ENCODE measurements around the gene SLC25A36.

Gene SLC25A36, protein sequence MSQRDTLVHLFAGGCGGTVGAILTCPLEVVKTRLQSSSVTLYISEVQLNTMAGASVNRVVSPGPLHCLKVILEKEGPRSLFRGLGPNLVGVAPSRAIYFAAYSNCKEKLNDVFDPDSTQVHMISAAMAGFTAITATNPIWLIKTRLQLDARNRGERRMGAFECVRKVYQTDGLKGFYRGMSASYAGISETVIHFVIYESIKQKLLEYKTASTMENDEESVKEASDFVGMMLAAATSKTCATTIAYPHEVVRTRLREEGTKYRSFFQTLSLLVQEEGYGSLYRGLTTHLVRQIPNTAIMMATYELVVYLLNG

DNA sequence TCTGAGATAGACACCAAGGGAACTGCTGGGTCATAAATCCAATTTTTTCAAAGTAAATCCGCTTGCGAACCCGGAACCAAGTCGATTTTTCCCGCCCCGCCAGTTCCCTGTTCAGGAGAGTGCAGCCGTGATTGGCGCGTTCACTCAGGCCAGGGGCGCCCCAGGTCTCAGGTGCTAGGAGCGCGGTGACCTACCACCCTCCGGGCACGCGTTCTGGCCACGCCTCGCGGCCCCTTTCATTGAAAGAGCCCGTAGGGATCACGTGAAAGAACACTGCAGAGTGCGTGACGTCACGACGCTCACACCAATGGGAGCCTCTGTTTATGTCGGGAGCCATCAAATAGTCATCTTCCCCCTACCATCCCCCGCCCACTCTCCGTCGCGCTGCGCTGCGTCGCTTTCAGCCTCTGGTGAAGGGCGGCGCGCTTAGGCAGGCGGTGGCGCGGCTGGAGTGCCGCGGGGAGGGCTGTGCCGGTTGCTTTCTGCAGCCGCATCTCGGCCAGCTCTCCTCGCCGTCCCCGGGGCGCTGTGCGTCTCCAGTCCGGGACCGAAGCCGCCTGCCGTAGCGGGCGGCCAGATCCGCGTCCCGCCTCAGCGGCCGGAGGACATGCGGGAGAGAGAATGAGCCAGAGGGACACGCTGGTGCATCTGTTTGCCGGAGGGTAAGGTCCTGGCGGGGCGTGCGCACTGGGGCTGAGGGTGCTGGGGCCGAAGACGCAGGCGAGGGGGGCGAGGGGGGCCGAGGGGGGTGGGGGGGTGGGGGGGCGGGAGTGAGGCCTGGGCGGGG is at the start of gene SLC25A36:
Gene SLC25A36 (plus strand): TSS at position 403 of the 787 bp plus-strand sequence. CDS start 219 bp downstream, at position 622.
- DNase-seq = peak; percentile 97

DNA sequence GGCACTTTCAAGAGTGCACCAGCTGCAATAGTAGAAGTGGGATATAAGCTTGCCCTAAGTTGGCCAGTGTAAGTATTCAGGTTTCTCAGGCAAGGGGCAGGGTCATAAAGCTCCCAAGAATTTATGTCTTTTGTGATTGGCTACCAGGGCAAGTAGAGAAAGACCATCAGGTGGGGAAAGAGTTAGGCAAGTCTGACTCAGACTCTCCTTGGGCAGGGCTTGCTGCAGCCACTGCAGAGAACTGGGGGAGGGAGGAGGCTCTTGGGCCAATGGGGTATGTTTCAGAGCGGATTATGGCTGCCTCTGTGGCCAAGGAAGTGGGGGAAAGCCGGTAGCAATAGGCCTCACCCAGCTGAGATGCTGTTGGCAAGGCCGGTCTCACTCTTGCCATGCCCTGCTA is 44.6 kb upstream of the SLC25A36 start:
- DNase-seq = no peak

DNA sequence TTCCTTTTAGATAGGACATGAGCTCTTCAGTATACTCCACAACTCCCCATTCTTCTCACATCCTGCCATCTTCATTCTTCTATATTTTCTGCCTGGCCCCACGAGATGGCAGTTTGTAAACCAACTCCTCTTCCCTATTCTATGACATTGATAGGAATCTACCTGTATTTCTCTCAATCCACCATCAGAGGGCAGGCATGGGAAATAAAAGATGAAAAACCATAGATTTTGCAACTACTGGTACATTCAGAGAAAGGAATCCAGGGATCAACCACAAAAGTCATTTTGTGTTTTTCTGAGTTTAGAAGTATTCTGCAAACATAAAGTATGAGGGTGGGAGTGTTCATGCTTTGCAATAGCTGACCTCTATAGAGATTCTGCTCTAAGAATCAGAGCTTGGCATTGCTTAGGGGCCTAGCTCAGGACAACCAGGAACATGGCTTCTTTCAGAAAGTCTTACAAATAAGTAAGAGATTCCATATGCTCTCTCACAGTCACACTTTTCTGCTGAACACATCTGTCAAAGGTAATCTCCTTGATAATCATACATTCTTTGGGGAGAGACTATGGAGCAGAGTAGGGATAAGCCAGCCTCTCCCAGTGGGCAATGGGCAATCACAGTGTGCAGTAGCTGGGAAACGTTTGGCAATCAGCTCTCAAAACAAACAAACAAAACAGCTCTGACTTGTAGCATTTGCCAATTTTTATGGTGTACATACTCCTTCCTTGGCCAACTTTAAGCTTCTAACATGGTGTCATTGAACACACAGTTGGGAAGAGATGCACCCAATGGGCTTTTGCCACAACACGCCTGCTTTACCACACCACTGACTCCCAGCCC is 43.1 kb upstream of the SLC25A36 start:
- peak; percentile 50 for DNase-seq

DNA sequence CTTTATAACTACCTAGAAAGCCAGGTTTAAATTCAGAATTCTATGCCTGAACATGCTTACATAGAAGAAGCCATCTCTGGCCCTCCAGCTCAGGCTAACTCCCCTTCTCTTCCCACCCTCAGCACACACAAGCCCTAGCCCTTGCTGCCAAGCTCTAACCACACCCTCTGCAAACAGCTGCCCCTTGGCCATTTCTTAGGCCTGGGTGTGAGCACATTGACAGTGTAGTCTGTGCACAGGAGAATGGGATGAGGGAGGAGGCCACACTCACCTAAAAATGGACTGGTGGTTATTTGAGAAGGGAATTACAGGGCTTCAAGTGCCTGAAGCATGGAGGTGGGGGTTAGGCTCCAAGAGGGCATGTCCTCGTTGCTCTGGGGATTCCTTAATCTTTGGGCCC is 42.3 kb upstream of the SLC25A36 start:
- DNase-seq = no peak

DNA sequence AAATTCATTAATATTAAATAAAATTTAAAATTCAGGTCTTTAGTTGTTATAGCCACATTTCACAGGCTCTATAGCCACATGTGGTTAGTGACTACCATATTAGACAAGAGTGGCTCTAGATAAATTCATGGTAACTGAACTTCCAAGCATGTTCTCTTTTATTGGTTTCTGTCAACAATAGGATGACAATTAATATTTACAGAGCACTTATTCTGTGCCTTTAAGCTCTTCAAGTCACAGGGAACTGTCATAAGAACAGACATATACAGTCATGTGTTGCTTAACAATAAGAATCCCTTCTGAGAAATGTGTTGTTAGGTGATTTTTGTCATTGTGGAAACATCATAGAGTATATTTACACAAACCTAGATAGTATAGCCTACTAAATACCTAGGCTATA is 38.8 kb upstream of the SLC25A36 start:
- DNase-seq = no peak

DNA sequence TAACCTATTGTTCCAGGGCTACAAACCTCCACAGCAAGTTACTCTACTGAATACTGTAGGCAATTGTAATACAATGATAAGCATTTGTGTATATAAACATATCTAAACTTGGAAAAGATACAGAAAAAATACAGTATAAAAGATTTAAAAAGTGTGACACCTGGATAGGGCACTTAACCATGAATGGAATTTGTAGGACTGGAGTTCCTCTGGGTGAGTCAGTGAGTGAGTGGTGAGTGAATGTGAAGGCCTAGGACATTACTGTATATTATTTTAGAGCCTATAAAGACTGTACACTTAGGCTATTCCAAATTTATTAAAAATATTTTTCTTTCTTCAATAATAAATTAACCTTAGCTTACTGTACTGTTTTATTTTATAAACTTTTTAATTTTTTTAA is 38.4 kb upstream of the SLC25A36 start:
- DNase-seq = no peak

DNA sequence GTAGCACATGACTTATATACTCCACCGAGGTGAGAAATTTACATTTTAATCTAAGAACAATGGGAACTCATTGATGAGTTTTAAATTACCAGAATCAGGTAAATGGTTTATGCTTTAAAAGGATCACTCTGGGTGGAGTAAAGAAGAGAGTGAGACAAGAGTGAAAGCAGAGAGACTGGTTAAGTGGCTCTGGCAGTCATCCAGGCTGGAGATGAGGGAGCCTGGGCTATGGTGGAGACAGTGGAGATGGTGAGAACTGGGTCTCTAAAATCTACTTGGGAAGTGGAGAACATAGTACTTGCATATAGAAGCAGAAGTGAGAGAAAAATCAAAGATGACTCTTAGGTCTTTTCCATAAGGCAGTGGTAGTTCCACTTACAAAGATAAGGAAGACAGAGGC is 37.1 kb upstream of the SLC25A36 start:
- no peak for DNase-seq

DNA sequence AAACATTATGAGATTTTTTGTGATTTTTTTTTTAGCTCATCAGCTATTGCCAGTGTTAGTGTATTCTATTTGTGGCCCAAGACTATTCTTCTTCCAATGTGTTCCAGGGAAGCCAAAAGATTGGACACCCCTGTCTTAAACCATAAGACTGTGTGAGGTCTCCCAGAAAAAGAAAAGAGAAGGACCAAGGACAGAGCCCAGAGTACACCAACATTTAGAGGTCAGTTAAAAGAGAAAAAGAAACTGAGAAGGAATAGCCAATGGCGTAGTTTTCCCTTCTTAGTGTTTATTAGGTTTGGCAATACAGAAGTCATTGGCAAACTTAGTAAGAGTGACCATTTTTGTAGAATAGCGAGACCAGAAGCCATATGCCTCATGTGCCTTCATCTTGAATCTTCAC is 36.1 kb upstream of the SLC25A36 start:
- no peak for DNase-seq

DNA sequence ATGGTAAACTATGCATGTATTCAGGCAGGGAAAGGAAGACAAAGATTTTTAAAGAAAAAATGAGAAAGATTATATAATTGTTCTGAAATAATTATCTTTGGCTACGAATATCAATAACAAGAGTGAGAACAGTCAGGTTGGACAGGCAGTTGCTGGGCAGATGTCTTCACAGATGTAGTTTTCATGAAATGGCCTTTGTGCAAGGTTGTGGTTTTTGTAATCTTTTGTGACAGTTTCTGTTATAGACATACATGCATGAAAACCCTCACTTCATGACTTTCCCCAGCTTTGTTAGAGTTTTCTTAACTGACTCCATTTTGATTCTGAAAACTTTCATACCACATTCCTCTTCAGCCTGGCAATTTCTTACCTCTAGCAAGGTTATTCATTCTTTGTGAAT is 34.9 kb upstream of the SLC25A36 start:
- DNase-seq = no peak

DNA sequence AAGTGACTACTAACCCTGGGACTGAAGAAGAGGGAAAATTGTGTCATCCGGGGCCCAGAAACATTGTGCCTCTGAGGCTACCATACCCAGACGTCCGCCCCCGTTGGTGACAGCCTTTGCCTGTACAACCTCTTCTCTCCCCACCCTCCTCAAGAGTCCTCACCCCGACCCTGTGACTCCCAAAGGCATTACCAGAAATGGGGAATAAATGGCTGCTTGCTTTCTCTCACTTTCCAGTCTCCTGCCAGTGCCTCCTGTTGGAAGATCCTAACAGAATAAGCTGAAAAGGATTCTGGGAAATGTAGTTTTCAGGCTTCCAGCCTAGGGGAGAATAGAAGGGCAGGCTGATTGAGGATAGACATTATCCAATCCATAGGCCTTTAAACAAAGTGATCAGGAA is 30.8 kb upstream of the SLC25A36 start:
- DNase-seq = peak; percentile 16

DNA sequence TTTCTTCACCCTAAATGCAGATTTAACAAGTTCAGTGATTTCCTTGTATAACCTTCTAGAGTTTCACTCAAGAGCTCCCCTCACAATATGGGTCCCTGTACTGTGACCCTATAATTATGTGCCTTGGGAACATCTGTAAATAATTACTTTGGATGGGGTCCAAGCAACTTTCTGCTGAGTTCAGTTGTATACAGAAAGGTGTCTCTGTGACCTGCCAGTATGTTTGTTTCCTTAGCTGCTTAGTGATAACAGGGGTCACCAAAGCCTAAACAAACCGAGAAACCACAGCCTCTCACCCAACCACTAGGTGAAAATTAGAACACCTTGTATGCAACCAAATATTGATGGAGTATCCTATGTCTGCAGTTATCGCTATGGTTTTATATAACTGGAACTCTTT is 29.8 kb upstream of the SLC25A36 start:
- DNase-seq = no peak

DNA sequence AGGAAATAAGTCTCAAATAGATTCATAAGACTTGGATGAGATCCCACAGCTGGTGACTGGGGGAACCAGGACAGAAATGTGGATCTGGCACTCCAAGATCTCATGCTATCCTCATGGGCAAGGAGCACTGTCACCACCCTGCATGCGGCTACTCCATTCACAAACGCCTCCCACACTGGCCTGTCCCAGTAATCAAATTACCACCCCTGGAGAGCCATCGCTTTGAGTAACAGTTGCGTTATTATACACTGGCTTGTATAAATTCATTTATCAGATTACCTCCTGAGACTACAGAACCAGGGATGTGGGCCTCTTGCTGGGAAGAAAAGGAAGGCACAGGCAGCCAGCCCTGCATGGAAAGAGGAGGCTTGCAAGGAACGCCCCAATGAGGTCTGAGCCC is 27.9 kb upstream of the SLC25A36 start:
- no peak for DNase-seq

DNA sequence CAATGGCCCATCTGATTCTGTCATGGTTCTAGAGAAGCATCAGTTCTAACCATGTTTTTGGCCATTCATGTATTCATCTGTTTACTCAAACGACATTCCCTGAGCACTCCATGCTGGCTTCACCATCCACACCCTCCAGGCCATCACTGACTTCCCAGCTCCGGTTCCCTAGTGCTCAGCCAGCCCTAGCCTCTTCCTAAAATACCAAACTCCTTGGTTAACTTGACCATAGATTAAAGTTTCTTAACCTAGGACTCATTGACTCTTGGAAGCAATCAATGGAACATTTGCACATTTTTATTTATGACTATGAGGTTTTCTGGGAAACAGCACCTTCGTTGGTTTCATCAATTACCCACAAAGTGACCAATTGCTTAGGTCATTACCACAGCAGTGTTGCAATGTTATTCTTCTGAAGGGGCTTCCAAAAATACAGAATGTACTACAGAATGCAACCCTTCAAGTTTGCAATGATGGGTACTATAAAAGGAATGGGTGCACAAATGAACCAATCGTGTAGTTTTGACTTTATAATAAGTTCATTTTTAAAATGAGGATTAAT is 27.2 kb upstream of the SLC25A36 start:
- DNase-seq = no peak

DNA sequence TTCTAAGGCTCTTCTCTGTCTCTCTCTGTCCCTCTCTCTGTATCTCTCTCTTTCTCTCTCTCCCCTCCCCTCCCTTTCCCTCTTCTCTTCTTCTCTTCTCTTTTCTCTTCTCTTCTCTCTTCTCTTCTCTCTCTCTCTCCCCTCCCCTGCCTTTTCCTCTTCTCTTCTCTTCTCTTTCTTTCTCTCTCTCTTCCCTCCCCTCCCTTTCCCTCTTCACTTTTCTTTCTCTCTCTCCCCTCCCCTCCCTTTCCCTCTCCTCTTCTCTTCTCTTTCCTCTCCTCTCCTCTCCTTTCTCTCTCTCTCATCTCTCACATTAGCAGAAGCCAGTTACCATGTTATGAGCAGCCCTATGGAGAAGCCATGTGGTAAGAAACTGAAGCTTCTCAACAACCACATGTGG is 25.0 kb upstream of the SLC25A36 start:
- no peak for DNase-seq

DNA sequence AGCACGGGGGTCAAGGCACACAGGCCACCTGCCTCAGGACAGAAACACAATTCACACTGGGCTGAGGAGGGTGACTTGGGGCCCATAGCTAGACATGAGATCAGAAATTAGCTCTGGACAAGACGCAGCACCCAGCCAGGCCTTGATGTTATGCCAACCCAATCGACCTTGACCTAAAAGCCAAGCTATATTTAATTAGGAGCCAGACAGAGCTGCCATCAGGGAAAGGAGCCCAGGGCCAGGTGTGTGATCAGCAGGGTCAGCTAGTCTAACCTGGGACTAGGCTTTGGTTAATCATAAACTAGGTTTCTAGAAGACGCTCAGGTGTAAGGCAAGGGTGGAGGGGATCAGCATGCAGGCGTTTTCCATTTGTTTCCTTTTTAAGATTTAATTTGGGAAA is 23.9 kb upstream of the SLC25A36 start:
- no peak for DNase-seq

DNA sequence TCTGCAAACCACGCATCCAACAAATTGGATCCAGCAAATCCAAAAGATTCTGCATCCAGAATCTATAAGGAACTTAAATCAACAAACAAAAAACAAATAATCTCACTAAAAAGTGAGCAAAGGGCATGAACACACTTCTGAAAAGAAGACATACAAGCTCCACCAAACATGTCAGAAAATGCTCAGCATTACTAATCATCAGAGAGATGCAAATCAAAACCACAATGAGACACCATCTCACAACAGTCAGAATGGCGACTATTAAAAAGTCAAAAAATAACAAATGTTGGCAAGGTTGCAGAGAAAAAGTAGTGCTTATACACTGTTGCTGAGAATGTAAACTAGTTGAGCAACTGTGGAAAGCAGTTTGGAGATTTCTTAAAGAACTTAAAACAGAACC is 21.6 kb upstream of the SLC25A36 start:
- DNase-seq = no peak

DNA sequence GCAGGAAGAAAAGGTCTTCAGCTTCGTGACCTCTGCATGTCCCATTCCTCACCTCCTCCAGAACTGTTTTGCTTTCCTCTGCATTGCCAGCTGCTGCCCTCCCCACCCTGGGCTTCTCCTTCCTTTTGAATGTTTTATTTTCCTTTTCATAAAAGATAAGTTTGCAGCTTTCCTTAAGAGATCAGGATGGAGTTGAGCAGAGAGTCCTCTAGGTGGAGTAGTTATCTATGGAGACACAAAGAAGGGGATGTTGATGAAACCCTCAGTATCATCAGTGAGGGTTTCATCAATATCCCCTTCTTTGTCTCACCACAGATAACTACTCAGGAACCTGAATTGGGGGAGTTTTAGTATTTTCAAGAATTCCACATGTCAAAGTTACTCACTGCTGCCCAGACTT is 19.0 kb upstream of the SLC25A36 start:
- DNase-seq = no peak

DNA sequence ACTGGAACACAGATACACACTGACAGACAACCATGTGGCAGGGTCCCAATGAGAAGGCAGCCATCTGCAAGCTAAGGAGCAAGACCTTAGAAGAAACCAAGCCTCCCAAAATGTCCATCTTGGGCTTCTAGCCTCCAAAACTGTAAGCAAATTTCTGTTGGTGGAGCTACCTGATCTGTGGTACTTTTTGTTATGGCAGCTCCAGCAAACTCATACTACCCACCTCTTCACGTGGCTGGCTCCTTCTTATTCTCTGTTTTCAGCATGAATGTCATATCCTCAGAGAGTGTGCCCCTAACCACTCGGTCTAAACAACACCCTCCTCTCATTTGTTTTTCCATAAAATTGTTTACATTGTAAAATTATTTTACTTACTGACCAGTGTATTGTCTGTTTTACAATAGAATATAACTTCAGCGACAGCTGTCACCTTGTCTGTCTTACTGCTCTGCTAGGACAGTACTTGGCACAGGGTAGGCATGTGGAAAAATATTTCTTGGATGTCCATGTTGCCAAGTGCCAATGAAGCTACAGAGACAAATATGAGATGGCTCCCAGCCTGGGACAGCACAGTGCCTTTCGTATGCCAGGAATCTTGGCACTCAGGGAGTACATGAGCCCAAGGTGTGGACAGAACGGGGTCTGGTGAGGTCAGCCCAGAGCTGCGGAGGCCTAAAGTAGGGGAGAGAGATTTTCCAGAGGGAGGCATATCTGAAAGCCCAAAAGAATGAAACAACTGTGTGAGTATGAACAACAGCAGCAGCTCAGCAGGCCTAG is 17.4 kb upstream of the SLC25A36 start:
- no peak for DNase-seq

DNA sequence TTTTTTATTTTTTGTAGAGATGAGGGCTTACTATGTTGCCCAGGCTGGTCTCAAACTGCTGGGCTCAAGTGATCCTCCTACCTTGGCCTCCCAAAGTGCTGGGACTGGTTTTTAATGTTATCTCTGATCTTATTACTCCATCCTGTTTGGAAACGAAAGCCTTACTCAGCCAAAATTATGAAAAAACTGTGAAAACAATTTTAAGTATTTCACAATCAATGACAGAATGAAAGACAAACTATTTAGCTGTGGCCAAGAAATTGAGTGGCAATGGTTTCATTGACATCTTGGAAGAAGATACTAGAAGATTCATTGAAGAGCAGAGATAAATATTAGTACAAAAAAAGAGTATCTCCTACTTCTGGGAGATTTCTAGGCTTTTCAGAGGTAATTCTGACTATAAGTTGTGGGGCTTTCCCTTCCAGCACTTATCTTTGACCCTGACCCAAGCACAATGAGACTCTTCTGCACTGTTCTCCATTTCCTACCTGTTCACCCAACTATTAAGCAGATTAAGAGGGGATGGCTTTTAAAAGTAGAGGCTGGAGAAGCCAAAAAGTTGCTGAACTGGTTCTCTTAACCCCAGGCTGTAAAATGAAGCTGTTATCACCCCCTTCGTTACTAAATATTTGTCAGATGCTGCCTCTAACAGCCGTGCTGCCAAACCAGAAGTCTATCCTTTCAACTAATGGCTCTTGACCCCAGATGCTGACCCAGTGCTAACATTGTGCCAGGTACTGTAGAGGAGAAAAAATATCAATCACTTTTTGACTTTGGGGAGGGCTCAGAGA is 14.2 kb upstream of the SLC25A36 start:
- no peak for DNase-seq

DNA sequence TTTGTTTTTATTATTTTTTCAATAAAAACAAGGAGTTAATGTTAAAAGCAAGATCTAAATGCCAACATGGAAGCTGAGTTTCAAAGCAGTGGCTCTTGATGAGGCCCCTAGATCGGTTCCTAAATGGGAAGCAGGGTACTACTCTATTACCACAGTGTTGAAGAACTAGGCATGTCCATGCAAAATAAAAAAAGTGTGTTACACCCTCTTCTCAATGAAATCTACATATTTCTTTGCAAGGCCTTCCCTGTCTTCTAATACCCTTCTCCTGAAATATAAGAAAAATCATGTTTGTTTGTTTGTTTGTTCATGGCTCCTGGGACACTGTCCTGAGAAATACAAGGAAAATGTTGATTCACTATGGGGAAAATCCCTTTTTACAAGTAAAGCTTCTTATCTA is 12.2 kb upstream of the SLC25A36 start:
- DNase-seq = no peak

DNA sequence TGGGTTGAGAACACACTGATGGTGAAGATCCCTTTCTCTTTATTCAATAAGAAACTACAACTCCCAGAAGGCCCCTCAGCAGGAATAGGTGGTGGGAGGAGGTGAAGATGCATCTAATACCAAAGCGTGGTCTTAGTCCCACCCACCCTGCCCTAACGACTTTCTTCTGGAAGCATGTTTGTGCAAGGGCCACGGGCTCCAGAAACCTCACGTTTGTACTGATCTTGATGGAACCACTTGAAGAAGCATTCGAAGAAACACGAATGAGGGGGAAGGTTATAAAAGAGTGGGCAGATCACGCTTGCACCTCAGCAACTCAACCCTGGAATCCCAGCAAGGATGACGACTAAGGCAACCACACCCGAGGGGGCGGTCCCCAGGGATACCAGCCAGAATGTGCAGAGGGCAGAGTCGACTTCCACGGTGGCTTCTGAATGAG is 10.6 kb upstream of the SLC25A36 start:
- DNase-seq = no peak

DNA sequence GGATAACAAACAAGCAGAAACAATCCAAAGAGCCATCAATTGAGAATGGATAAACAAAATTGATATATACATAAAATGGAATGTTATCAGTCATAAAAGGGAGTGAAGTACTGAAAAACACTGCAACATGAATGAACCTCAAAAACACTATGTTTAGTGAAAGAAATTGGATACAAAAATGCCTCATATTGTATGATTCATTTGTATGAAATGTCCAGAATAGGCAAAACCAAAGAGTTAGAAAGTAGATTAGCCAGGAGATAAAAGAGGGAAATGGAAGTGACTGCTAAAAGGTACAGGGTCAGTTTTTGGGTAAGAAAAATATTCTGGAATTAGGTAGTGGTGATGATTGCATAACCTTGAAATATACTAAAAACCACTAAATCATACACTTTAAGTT is 9.8 kb upstream of the SLC25A36 start:
- no peak for DNase-seq

Data from NCI-H226 (cell line).